GM18951 (cell line): Measurements from ENCODE around the gene RORC.
"Not testable (repeated sequence)": the region's sequence is repeated elsewhere in the genome, so short reads cannot be mapped to it uniquely, and the experiment has no call there.

ENCODE experiments used
- POLR2A ChIP-seq: IDR thresholded peaks from 4 replicates; pipeline ENCODE4 v1.6.1; 2011; ENCODE audit warnings: mild to moderate bottlenecking; ENCODE audit not compliant: insufficient read length, insufficient read depth; ENCODE audit errors: extremely low read depth
- in situ Hi-C: fragments of 300-500 bp; cut with MboI; formaldehyde crosslinking; loops from one replicate; pipeline ENCODE4 v1.12.0; 2022; ENCODE audit warnings: low sequenced_read_pairs, mixed read lengths, inconsistent platforms; ENCODE audit not compliant: unreplicated experiment

RORC gene

GRCh38 chr1:151858030-151858746 lies 26.6 kb upstream of the RORC start:
- in situ Hi-C loops, result no loop called here
- no peak for TF ChIP-seq POLR2A

GRCh38 chr1:151855933-151856332 lies 24.3 kb upstream of the RORC start:
- in situ Hi-C loops, result no loop called here
- TF ChIP-seq POLR2A, result no peak

GRCh38 chr1:151855516-151855915 lies 23.9 kb upstream of the RORC start:
- in situ Hi-C loops, result not testable (repeated sequence)

- in situ Hi-C loops, result no loop called here
- no peak for TF ChIP-seq POLR2A
Observed at GRCh38 chr1:151854658-151855057, 23.1 kb upstream of the RORC start.

GRCh38 chr1:151853411-151853943 lies 21.9 kb upstream of the RORC start, which contains the start of gene THEM5:
TSS of gene THEM5 (minus strand) at chr1:151853712. CDS start at chr1:151853565, 147 bp downstream.
- no peak for TF ChIP-seq POLR2A
- in situ Hi-C loops, result no loop called here

- no peak for TF ChIP-seq POLR2A
- in situ Hi-C loops, result no loop called here
Observed at GRCh38 chr1:151852733-151853132, 21.1 kb upstream of the RORC start.

GRCh38 chr1:151851886-151852285 lies 20.3 kb upstream of the RORC start:
- no peak for TF ChIP-seq POLR2A
- in situ Hi-C loops, result no loop called here

- no peak for TF ChIP-seq POLR2A
- in situ Hi-C loops, result loop anchor here (25.0 kb wide), 1 partner anchor 263 kb away; no protein-coding TSS in a partner anchor
Observed at GRCh38 chr1:151849871-151850270, 18.3 kb upstream of the RORC start.

GRCh38 chr1:151849126-151849525 lies 17.5 kb upstream of the RORC start:
- TF ChIP-seq POLR2A, result no peak
- in situ Hi-C loops, result loop anchor here (25.0 kb wide), 1 partner anchor 262 kb away; no protein-coding TSS in a partner anchor

- no peak for TF ChIP-seq POLR2A
- in situ Hi-C loops, result loop anchor here (25.0 kb wide), 1 partner anchor 261 kb away; no protein-coding TSS in a partner anchor
Observed at GRCh38 chr1:151847867-151848596, 16.4 kb upstream of the RORC start.

- in situ Hi-C loops, result loop anchor here (25.0 kb wide), 1 partner anchor 259 kb away; no protein-coding TSS in a partner anchor
- no peak for TF ChIP-seq POLR2A
Observed at GRCh38 chr1:151846686-151847237, 15.2 kb upstream of the RORC start.

- no peak for TF ChIP-seq POLR2A
- in situ Hi-C loops, result loop anchor here (25.0 kb wide), 1 partner anchor 259 kb away; no protein-coding TSS in a partner anchor
Observed at GRCh38 chr1:151846062-151846568, 14.5 kb upstream of the RORC start.

- TF ChIP-seq POLR2A, result no peak
- in situ Hi-C loops, result loop anchor here (25.0 kb wide), 1 partner anchor 256 kb away; no protein-coding TSS in a partner anchor
Observed at GRCh38 chr1:151843398-151843797, 11.8 kb upstream of the RORC start.
